Measurements from ENCODE around the gene ANKRD33B.

DNA sequence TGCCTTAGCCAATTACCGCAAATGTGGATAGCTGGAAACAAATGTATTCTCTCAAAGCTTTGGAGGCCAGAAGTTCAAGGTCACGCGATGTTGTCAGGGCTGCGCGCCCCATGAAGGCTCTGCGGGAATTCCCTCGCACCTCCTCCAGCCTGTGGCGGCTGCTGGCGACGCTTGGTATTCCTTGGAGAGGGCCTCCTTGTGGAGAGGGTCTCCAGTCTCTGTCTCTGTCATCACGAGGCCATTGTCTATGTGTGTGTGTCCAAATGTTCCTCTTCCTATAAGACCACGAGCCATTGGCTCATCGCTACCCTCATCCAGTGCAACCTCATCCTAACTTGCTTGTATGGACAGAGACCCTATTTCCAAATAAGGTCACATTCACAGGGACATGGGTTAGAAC lies 97.5 kb downstream of the ANKRD33B start:
- TF ChIP-seq CTCF (IDR thresholded peaks at IDR 0.05) (no peak), POLR2A (IDR thresholded peaks at IDR 0.05) (no peak), POLR2AphosphoS5 (IDR thresholded peaks at IDR 0.05) (no peak)

Measured in breast epithelium (tissue), 3 donors.